HEK293 (cell line): ENCODE results near the gene SLC10A6.

Experiments used
- BCL11B ChIP-seq: fragments of 450-650 bp; formaldehyde crosslinking; IDR thresholded peaks from 2 replicates; pipeline ENCODE4 v1.5.1; 2016; ENCODE audit warnings: low read depth, missing biosample characterization, missing genetic modification characterization
- GFI1B ChIP-seq: fragments of 450-650 bp; formaldehyde crosslinking; IDR thresholded peaks from 2 replicates; pipeline ENCODE4 v1.5.1; 2016; ENCODE audit warnings: missing biosample characterization, missing genetic modification characterization
- HOXA7 ChIP-seq: sonication (generic); formaldehyde crosslinking; IDR thresholded peaks from 2 replicates; pipeline ENCODE4 v1.8.1; 2022; ENCODE audit warnings: missing genetic modification reagents, borderline replicate concordance
- KLF1 ChIP-seq: fragments of 450-650 bp; formaldehyde crosslinking; IDR thresholded peaks from 2 replicates; pipeline ENCODE4 v1.5.1; 2016; ENCODE audit warnings: missing biosample characterization, missing genetic modification characterization
- KLF16 ChIP-seq: fragments of 450-650 bp; formaldehyde crosslinking; IDR thresholded peaks from 2 replicates; pipeline ENCODE4 v1.5.1; 2017; ENCODE audit warnings: missing biosample characterization, missing genetic modification characterization
- OVOL3 ChIP-seq: fragments of 450-650 bp; formaldehyde crosslinking; IDR thresholded peaks from 2 replicates; pipeline ENCODE4 v1.5.1; 2016; ENCODE audit warnings: missing biosample characterization, missing genetic modification characterization
- PRDM4 ChIP-seq: fragments of 450-650 bp; formaldehyde crosslinking; IDR thresholded peaks from 2 replicates; pipeline ENCODE4 v1.5.1; 2017; ENCODE audit warnings: missing biosample characterization, missing genetic modification characterization
- SALL2 ChIP-seq: fragments of 450-650 bp; formaldehyde crosslinking; IDR thresholded peaks from 2 replicates; pipeline ENCODE4 v1.5.0; 2017; ENCODE audit warnings: missing biosample characterization, mild to moderate bottlenecking, missing genetic modification characterization, borderline replicate concordance
- SCRT1 ChIP-seq: fragments of 450-650 bp; formaldehyde crosslinking; IDR thresholded peaks from 2 replicates; pipeline ENCODE4 v1.5.1; 2016; ENCODE audit warnings: missing biosample characterization, missing genetic modification characterization, borderline replicate concordance
- SP7 ChIP-seq: fragments of 450-650 bp; formaldehyde crosslinking; IDR thresholded peaks from 2 replicates; pipeline ENCODE4 v1.5.1; 2016; ENCODE audit warnings: missing biosample characterization, missing genetic modification characterization
- TCF7L2 ChIP-seq: IDR thresholded peaks from 2 replicates; pipeline ENCODE4 v1.6.1; 2011; ENCODE audit warnings: low read depth, mild to moderate bottlenecking, inconsistent platforms, low read length, moderate library complexity, borderline replicate concordance
- TRIM28 ChIP-seq: IDR thresholded peaks from 2 replicates; pipeline ENCODE4 v1.6.1; 2011; ENCODE audit warnings: low read length, control low read depth, borderline replicate concordance
- TSHZ1 ChIP-seq: fragments of 450-650 bp; formaldehyde crosslinking; IDR thresholded peaks from 2 replicates; pipeline ENCODE4 v1.5.1; 2016; ENCODE audit warnings: missing biosample characterization, missing genetic modification characterization, borderline replicate concordance
- ZNF10 ChIP-seq: fragments of 450-650 bp; formaldehyde crosslinking; IDR thresholded peaks from 2 replicates; pipeline ENCODE4 v1.5.1; 2017; ENCODE audit warnings: missing biosample characterization, missing genetic modification characterization
- ZNF157 ChIP-seq: fragments of 450-650 bp; formaldehyde crosslinking; IDR thresholded peaks from 2 replicates; pipeline ENCODE4 v1.5.1; 2016; ENCODE audit warnings: missing biosample characterization, missing genetic modification characterization
- ZNF175 ChIP-seq: fragments of 450-650 bp; formaldehyde crosslinking; IDR thresholded peaks from 2 replicates; pipeline ENCODE4 v1.5.1; 2016; ENCODE audit warnings: missing biosample characterization, missing genetic modification characterization
- ZNF202 ChIP-seq: fragments of 450-650 bp; formaldehyde crosslinking; IDR thresholded peaks from 2 replicates; pipeline ENCODE4 v1.5.1; 2016; ENCODE audit warnings: missing biosample characterization, missing genetic modification characterization, borderline replicate concordance
- ZNF214 ChIP-seq: fragments of 450-650 bp; formaldehyde crosslinking; IDR thresholded peaks from 2 replicates; pipeline ENCODE4 v1.5.1; 2017; ENCODE audit warnings: missing biosample characterization, mild to moderate bottlenecking, missing genetic modification characterization, borderline replicate concordance
- ZNF341 ChIP-seq: fragments of 450-650 bp; formaldehyde crosslinking; IDR thresholded peaks from 2 replicates; pipeline ENCODE4; 2016; ENCODE audit warnings: low read depth, missing biosample characterization, missing genetic modification characterization
- ZNF37A ChIP-seq: fragments of 450-650 bp; IDR thresholded peaks from 2 replicates; pipeline ENCODE4 v1.5.1; 2018; ENCODE audit warnings: missing biosample characterization, missing genetic modification characterization
- ZNF473 ChIP-seq: fragments of 450-650 bp; formaldehyde crosslinking; IDR thresholded peaks from 2 replicates; pipeline ENCODE4 v1.5.1; 2017; ENCODE audit warnings: missing biosample characterization, missing genetic modification characterization
- ZNF501 ChIP-seq: fragments of 450-650 bp; formaldehyde crosslinking; IDR thresholded peaks from 2 replicates; pipeline ENCODE4 v1.5.1; 2016; ENCODE audit warnings: missing biosample characterization, missing genetic modification characterization
- ZNF555 ChIP-seq: fragments of 450-650 bp; formaldehyde crosslinking; conservative IDR thresholded peaks from 2 replicates; pipeline ENCODE4 v1.5.1; 2017; ENCODE audit warnings: missing biosample characterization, mild to moderate bottlenecking, missing genetic modification characterization, inconsistent platforms
- ZNF558 ChIP-seq: fragments of 450-650 bp; formaldehyde crosslinking; IDR thresholded peaks from 2 replicates; pipeline ENCODE4 v1.5.1; 2016; ENCODE audit warnings: missing biosample characterization, missing genetic modification characterization
- ZNF561 ChIP-seq: fragments of 450-650 bp; IDR thresholded peaks from 2 replicates; pipeline ENCODE4 v1.5.1; 2018; ENCODE audit warnings: missing biosample characterization, missing genetic modification characterization, borderline replicate concordance
- ZNF654 ChIP-seq: fragments of 450-650 bp; formaldehyde crosslinking; IDR thresholded peaks from 2 replicates; pipeline ENCODE4 v1.5.1; 2016; ENCODE audit warnings: low read depth, missing biosample characterization, missing genetic modification characterization
- ZNF677 ChIP-seq: fragments of 450-650 bp; IDR thresholded peaks from 2 replicates; pipeline ENCODE4 v1.5.0; 2018; ENCODE audit warnings: missing biosample characterization, mild to moderate bottlenecking, missing genetic modification characterization, moderate library complexity
- ZNF76 ChIP-seq: fragments of 450-650 bp; formaldehyde crosslinking; IDR thresholded peaks from 2 replicates; pipeline ENCODE4; 2016; ENCODE audit warnings: low read depth, missing biosample characterization, missing genetic modification characterization, borderline replicate concordance
- TF ChIP-seq, protein P1 (sequence below): fragments of 450-650 bp; formaldehyde crosslinking; IDR thresholded peaks from 2 replicates; pipeline ENCODE4 v1.5.1; 2016; ENCODE audit warnings: missing biosample characterization, missing genetic modification characterization
- TF ChIP-seq, protein P2 (sequence below): fragments of 450-650 bp; formaldehyde crosslinking; optimal IDR thresholded peaks from 2 replicates; pipeline ENCODE3; 2016; ENCODE audit warnings: missing biosample characterization, mild to moderate bottlenecking, missing genetic modification characterization
- TF ChIP-seq, protein P3 (sequence below): fragments of 450-650 bp; formaldehyde crosslinking; IDR thresholded peaks from 2 replicates; pipeline ENCODE4 v1.5.1; 2017; ENCODE audit warnings: missing biosample characterization, missing genetic modification characterization

The SLC10A6 gene

DNA sequence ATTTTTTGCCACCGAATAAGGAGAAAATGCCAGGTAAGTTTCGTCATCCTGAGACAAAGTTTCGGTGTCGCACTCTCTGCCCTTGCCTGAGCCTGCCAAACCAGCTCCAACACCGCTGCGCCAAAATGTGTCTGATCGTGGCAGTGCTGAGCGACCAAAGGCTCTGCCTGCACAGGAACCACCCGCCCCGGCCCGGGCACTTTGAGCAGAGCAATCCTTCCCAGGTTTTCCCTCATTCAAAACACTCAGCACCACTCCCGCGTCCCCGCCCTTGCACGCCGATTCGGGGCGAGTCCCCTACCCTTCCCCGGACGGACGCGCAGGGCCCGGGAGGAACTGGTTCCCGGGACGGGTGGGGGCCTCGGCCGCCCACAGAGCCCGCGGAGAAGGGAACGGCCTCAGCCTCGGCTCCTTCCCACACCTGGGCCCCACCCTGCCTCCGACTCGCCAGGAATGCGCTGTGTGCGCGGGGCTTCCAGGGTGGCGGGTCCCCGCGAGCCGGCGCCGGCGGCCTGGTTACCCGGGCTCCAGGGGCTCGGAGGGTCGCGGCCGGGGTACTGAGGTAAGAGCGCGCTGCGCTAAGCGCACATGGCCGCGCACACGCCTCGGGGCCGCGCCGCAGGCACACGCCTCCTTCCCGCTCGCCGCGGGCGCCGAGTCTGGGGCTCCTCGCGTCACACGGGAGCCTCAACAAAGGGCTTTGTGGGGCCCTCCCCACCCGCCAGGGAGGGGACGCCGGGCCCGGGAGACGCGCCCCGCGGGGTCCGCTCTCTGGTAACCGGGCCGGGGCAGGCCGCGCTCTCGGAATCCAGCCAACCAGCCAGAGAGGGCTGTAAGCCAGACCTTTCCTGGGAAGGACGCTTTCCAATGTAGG, 42.8 kb upstream of the SLC10A6 start, which contains the start of gene C4orf36 (continued):
- no peak for TF ChIP-seq TRIM28
- TF ChIP-seq, protein P1, sequence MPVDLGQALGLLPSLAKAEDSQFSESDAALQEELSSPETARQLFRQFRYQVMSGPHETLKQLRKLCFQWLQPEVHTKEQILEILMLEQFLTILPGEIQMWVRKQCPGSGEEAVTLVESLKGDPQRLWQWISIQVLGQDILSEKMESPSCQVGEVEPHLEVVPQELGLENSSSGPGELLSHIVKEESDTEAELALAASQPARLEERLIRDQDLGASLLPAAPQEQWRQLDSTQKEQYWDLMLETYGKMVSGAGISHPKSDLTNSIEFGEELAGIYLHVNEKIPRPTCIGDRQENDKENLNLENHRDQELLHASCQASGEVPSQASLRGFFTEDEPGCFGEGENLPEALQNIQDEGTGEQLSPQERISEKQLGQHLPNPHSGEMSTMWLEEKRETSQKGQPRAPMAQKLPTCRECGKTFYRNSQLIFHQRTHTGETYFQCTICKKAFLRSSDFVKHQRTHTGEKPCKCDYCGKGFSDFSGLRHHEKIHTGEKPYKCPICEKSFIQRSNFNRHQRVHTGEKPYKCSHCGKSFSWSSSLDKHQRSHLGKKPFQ = no peak
- no peak for TF ChIP-seq ZNF555 (tag by site-specific recombination)
- no peak for TF ChIP-seq ZNF677 (tag by site-specific recombination)
- TF ChIP-seq, protein P2, sequence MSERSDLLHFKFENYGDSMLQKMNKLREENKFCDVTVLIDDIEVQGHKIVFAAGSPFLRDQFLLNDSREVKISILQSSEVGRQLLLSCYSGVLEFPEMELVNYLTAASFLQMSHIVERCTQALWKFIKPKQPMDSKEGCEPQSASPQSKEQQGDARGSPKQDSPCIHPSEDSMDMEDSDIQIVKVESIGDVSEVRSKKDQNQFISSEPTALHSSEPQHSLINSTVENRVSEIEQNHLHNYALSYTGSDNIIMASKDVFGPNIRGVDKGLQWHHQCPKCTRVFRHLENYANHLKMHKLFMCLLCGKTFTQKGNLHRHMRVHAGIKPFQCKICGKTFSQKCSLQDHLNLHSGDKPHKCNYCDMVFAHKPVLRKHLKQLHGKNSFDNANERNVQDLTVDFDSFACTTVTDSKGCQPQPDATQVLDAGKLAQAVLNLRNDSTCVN (tag by site-specific recombination) = peak; percentile 98
- no peak for TF ChIP-seq SCRT1 (tag by site-specific recombination)
- no peak for TF ChIP-seq ZNF202 (tag by site-specific recombination)
- TF ChIP-seq ZNF341 (tag by site-specific recombination) = peak; percentile 83
- no peak for TF ChIP-seq SALL2 (tag by site-specific recombination)
- TF ChIP-seq PRDM4 (tag by site-specific recombination) = no peak
- no peak for TF ChIP-seq OVOL3 (tag by site-specific recombination)
- no peak for TF ChIP-seq HOXA7
- TF ChIP-seq ZNF10 (tag by site-specific recombination) = no peak
- no peak for TF ChIP-seq ZNF473 (tag by site-specific recombination)
- no peak for TF ChIP-seq ZNF654 (tag by site-specific recombination)
- no peak for TF ChIP-seq GFI1B (tag by site-specific recombination)
- TF ChIP-seq BCL11B (tag by site-specific recombination) = no peak
- TF ChIP-seq ZNF501 (tag by site-specific recombination) = peak; percentile 55; the same call in 1 of the 2 replicates
- TF ChIP-seq, protein P3, sequence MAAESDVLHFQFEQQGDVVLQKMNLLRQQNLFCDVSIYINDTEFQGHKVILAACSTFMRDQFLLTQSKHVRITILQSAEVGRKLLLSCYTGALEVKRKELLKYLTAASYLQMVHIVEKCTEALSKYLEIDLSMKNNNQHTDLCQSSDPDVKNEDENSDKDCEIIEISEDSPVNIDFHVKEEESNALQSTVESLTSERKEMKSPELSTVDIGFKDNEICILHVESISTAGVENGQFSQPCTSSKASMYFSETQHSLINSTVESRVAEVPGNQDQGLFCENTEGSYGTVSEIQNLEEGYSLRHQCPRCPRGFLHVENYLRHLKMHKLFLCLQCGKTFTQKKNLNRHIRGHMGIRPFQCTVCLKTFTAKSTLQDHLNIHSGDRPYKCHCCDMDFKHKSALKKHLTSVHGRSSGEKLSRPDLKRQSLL (tag by site-specific recombination) = no peak
- TF ChIP-seq ZNF76 = peak; percentile 74; the same call in 1 of the 2 replicates
- no peak for TF ChIP-seq ZNF558 (tag by site-specific recombination)
- no peak for TF ChIP-seq ZNF37A (tag by site-specific recombination)
- peak; percentile 32; the same call in 1 of the 2 replicates for TF ChIP-seq SP7 (tag by site-specific recombination)
- peak; percentile 79; the same call in 1 of the 2 replicates for TF ChIP-seq ZNF561 (tag by site-specific recombination)
- no peak for TF ChIP-seq ZNF157 (tag by site-specific recombination)
- TF ChIP-seq TCF7L2 = no peak
- no peak for TF ChIP-seq TSHZ1 (tag by site-specific recombination)
- TF ChIP-seq ZNF175 (tag by site-specific recombination) = no peak
- TF ChIP-seq ZNF214 = no peak
- peak; percentile 92 for TF ChIP-seq KLF1 (tag by site-specific recombination)
- TF ChIP-seq KLF16 = peak; percentile 69
